Gastroesophageal sphincter (tissue), 3 donors: ENCODE results near the gene IP6K2.

ENCODE experiments used
- CTCF ChIP-seq, 4 experiments: fragments of 200-600 bp in 2 of 4; fragments of 450-650 bp in 2 of 4; sonication (generic) in 1 of 4; IDR thresholded peaks; one replicate each; pipeline ENCODE4 v1.5.1; 2017 to 2019; ENCODE audit warnings: antibody characterized with exemption in 4 of 4, mild to moderate bottlenecking in 2 of 4, moderate library complexity in 2 of 4
- EP300 ChIP-seq: sonication (generic); formaldehyde crosslinking; IDR thresholded peaks from one replicate; pipeline ENCODE4 v1.6.1; 2017; ENCODE audit warnings: antibody characterized with exemption, mild to moderate bottlenecking
- POLR2A ChIP-seq, 2 donors: fragments of 450-650 bp; IDR thresholded peaks; one replicate each; pipeline ENCODE4 v1.6.1; 2017; ENCODE audit warnings: antibody characterized with exemption in 2 of 2, mild to moderate bottlenecking in 2 of 2, moderate library complexity in 1 of 2

DNA sequence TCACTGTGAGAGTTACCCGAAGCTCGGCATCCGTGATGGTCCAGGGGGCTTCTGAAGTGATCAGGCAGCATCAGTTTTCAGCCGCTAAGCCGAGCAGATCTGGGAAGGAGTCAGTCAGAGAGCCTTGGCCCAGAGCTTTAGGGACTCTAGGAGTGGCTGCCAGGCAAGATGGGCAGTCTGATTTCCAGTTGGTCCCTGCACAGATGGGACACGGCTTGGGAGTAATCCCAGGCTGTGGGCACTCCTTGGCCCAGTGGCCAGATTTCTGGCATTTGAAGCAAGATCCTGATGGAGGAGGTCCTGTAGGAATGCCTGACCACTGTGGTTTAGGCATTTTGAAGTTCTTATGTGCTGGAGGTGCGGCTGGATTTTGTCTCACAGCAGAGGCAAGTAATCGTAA is 10.5 kb upstream of the IP6K2 start:
- TF ChIP-seq CTCF (IDR thresholded peaks at IDR 0.05) = no peak
- no peak for TF ChIP-seq EP300
- no peak for TF ChIP-seq POLR2A (IDR thresholded peaks at IDR 0.05)
